GM19397 (cell line): ENCODE results near the gene ZNF221.

Source experiments
- ATAC-seq: cut with Tn5 transposase; IDR thresholded peaks from one replicate; pipeline ENCODE4 v1.9.1; 2021; ENCODE audit warnings: mild to moderate bottlenecking, moderate library complexity; ENCODE audit not compliant: unreplicated experiment

The ZNF221 gene

DNA sequence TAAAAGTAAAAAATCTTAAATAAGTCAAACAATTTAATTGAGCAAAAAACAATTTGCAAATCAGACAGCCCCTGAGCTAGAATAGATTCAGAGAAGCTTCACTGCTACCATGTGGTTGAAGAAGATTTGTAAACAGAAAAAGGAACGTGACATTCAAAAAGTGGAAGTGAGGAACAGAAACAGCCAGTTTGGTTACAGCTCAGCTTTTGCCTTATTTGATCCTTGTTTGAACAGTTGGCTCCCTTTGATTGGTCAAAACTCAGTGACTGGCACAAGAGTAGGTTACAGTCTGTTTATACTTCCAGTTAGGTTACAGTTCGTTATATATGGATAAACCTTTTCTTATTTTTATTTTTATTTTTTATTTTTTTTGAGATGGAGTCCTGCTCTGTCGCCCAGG is 5.8 kb downstream of the ZNF221 start:
- ATAC-seq = no peak

GRCh38 chr19:43957891-43958290 is 6.9 kb downstream of the ZNF221 start:
- no peak for ATAC-seq

GRCh38 chr19:43960411-43960810 is 9.4 kb downstream of the ZNF221 start:
- ATAC-seq = no peak

DNA sequence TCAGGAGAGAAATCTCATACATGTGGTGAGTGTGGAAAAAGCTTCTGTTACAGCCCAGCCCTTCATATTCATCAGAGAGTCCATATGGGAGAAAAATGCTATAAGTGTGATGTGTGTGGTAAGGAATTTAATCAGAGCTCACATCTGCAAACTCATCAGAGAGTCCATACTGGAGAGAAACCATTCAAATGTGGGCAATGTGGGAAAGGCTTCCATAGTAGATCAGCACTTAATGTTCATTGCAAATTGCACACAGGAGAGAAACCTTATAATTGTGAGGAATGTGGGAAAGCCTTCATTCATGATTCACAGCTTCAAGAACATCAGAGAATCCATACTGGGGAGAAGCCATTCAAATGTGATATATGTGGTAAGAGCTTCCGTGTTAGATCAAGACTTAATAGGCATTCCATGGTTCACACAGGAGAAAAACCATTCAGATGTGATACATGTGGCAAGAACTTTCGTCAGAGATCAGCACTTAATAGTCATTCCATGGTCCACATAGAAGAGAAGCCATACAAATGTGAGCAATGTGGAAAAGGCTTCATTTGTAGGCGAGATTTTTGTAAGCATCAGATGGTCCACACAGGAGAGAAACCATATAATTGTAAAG is 15.2 kb downstream of the ZNF221 start:
- ATAC-seq = no peak

GRCh38 chr19:43976732-43977131 is 25.7 kb downstream of the ZNF221 start:
- no peak for ATAC-seq

GRCh38 chr19:43983544-43983911 is 32.5 kb downstream of the ZNF221 start:
- ATAC-seq = peak; percentile 13

- peak; percentile 97 for ATAC-seq
Observed at GRCh38 chr19:43983912-43984686, 33.1 kb downstream of the ZNF221 start, which contains the start of gene ZNF155. TSS of gene ZNF155 (plus strand) at chr19:43984188. CDS start at chr19:43988544, 4,356 bp downstream.

- no peak for ATAC-seq
Observed at GRCh38 chr19:43984687-43985000, 33.6 kb downstream of the ZNF221 start.

DNA sequence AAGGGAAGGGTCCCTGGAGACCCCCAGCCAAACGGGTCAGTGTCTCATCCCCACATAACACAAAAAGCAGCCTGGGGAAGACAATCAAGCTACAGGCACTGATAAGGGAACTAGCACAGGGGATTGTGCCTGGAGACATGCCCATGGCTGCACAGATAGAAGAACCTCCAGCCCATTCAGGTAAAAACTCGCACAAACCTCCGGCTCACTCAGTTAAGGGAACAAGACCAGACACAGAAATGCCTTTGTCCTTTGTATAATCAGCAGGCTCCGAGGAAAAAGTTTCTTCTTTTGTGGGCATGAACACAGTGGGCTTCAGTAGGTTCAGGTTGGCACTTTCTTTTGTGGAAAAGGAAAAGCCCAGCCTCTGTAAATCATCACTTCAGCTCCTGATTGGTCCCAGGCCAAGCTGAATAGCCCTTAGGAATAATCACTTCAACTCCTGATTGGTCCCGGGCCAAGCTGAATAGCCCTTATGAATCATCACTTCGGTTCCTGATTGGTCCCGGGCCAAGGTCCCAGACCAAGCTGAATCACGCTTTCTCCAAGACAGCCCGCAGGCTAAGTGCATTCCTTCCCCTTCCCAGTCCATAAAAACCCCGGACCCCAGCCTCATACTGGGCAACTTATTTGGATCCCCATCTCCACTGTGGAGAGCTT is 46.7 kb downstream of the ZNF221 start:
- ATAC-seq = no peak

DNA sequence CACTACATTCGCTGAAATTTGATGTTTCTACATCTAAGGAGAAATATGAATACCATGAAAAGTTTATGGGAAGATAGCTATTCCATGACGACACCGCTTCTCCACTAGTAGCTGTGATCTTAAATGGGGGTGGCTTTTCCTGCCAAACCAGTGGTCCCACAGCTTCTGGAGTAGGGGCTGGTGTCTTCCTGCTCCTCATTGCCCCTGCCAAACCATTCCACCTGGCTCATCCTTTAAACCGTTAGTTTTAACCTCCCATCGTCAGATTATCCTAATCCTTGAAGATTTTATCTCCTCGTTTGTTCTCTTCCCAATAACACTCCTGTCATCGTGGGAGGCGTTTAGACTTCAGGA is 51.2 kb downstream of the ZNF221 start:
- no peak for ATAC-seq

- peak; percentile 92 for ATAC-seq
Observed at GRCh38 chr19:44002566-44003460, 51.8 kb downstream of the ZNF221 start, which contains the start of gene ZNF230. TSS of gene ZNF230 (plus strand) at chr19:44002957. CDS start at chr19:44007079, 4,122 bp downstream.

DNA sequence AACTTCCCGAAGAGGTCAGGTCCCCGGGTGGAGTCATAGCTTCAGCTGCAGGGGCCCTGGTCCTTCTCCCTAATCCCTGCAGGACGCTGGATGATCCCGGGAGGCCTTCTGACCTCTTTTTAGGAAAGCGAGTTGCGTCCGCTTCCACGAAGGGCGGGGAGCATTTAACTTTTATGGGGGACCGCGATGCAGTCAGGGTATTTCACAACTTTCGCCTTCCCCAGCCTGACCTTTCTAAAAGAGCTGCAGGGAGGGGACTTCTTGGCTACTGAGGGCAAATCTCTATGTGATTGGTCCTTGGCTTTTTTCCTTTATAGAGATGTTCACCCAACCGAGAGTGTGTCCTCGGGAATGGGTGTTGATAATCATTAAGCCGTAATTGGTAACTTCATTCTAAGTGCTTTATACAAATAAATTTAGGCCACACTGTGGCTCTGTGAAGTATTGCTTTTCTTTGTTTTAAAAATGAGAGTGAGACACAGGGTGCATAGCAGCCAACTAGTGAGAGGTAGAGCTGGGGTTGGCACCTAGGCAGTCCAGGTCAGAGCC is 52.5 kb downstream of the ZNF221 start:
- peak; percentile 17 for ATAC-seq

DNA sequence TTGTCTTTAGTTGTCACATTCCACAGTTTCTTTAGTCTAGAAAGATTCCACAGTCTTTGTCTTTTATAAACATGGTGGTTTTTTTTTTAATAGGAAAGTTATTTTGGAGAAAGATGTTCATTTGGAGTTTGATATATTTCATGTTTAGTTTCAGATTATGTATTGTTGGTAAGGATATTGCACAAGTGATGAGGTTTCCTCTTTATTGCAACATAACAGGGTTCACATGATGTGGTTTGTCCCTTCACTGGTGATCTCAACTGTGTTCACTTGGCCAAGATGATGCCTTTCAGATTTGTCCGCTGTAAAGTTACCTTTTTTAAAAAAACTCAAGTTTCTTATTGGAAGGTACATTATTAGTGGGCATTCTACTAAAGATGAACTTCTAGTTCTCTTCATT is 54.9 kb downstream of the ZNF221 start:
- no peak for ATAC-seq

GRCh38 chr19:44007473-44007872 is 56.4 kb downstream of the ZNF221 start:
- ATAC-seq = no peak

DNA sequence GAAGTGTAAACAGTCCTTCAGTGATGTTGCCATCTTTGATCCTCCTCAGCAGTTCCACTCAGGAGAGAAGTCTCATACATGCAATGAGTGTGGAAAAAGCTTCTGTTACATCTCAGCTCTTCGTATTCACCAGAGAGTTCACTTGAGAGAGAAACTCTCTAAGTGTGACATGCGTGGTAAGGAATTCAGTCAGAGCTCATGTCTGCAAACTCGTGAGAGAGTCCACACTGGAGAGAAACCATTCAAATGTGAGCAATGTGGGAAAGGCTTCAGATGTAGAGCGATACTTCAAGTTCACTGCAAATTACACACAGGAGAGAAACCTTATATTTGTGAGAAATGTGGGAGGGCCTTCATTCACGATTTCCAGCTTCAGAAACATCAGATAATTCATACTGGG is 59.4 kb downstream of the ZNF221 start:
- ATAC-seq = no peak
